CD8-positive, alpha-beta memory T cell (primary cell): Measurements from ENCODE around the gene RRP7A. TPM values are rescaled to one million over a fixed set of nuclear protein-coding genes. Genes with fewer than 3 reads are reported as not detected.
"Not testable (repeated sequence)": the region's sequence is repeated elsewhere in the genome, so short reads cannot be mapped to it uniquely, and the experiment has no call there.

Experiments
- CTCF ChIA-PET: fragments of 350-600 bp; sonication (Branson Sonifier 250); formaldehyde crosslinking; loops from one replicate; lab custom pipeline; 2021; ENCODE audit warnings: antibody characterized with exemption; lab: Charles Lee
- POLR2A ChIA-PET: fragments of 350-600 bp; sonication (Branson Sonifier 250); formaldehyde crosslinking; loops from one replicate; lab custom pipeline; 2021; ENCODE audit warnings: antibody characterized with exemption; lab: Charles Lee
- DNase-seq, 5 donors: peaks; one replicate each; pipeline versions ENCODE4 v3.0.0 to v3.0.0-alpha.2; 2020 to 2022; ENCODE audit warnings: mixed read lengths in 1 of 5
- H3K27ac ChIP-seq: one replicate; pipeline ENCODE4 v1.7.0; 2013; ENCODE audit warnings: low read depth, mild to moderate bottlenecking, low read length, moderate library complexity
- H3K27me3 ChIP-seq: 2 replicates; pipeline ENCODE4 v1.7.0; 2013; ENCODE audit warnings: low read length, mild to moderate bottlenecking; ENCODE audit not compliant: insufficient read depth, poor library complexity, severe bottlenecking
- H3K36me3 ChIP-seq: 2 replicates; pipeline ENCODE4 v1.7.0; 2013; ENCODE audit warnings: mild to moderate bottlenecking, low read length, moderate library complexity; ENCODE audit not compliant: insufficient read depth
- H3K4me1 ChIP-seq: 2 replicates; pipeline ENCODE4 v1.7.0; 2013; ENCODE audit warnings: mild to moderate bottlenecking, low read length, moderate library complexity; ENCODE audit not compliant: insufficient read depth
- H3K4me3 ChIP-seq: 2 replicates; pipeline ENCODE4 v1.7.0; 2013; ENCODE audit warnings: mild to moderate bottlenecking, low read length
- H3K9me3 ChIP-seq: 2 replicates; pipeline ENCODE4 v1.7.0; 2013; ENCODE audit warnings: mild to moderate bottlenecking, low read length
- H3K27ac Mint-ChIP-seq, 8 donors: one replicate each; pipeline ENCODE4 v1.8.0; 2020 to 2021; ENCODE audit warnings: mixed read lengths in 8 of 8, mild to moderate bottlenecking in 6 of 8, inconsistent platforms in 3 of 8, moderate library complexity in 3 of 8
- H3K27me3 Mint-ChIP-seq, 2 donors: one replicate each; pipeline ENCODE4 v1.8.0; 2020 to 2021; ENCODE audit warnings: mixed read lengths in 2 of 2, mild to moderate bottlenecking in 1 of 2, moderate library complexity in 1 of 2
- H3K36me3 Mint-ChIP-seq, 3 donors: one replicate each; pipeline ENCODE4 v1.8.0; 2020 to 2021; ENCODE audit warnings: mixed read lengths in 3 of 3, inconsistent platforms in 1 of 3, mild to moderate bottlenecking in 1 of 3
- H3K4me1 Mint-ChIP-seq, 3 donors: one replicate each; pipeline ENCODE4 v1.8.0; 2020 to 2021; ENCODE audit warnings: mixed read lengths in 3 of 3, inconsistent platforms in 1 of 3, mild to moderate bottlenecking in 1 of 3
- H3K4me3 Mint-ChIP-seq, 7 donors: one replicate each; pipeline ENCODE4 v1.8.0; 2020 to 2021; ENCODE audit warnings: mixed read lengths in 7 of 7, mild to moderate bottlenecking in 6 of 7, moderate library complexity in 4 of 7, inconsistent platforms in 2 of 7
- H3K9me3 Mint-ChIP-seq, 5 donors: one replicate each; pipeline ENCODE4 v1.8.0; 2020 to 2022; ENCODE audit warnings: mixed read lengths in 5 of 5, mild to moderate bottlenecking in 3 of 5, moderate library complexity in 2 of 5, inconsistent platforms in 1 of 5
- polyA plus RNA-seq: library from polyadenylated mRNA; unstranded; fragments of 300-500 nt; fragmentation: Illumina TruSeq; gene quantifications from one replicate; pipeline ENCODE4 v1.2.3, GENCODE V29; 2021
- total RNA-seq, 2 experiments: library from RNA; stranded (reverse); gene quantifications; one replicate each; pipeline ENCODE4 v1.2.3, GENCODE V29; 2021

Gene RRP7A
- total and polyA plus RNA-seq, 3 experiments from 2014 or later: 62.5 to 175 (median 173) TPM

GRCh38 chr22:42531401-42532084, 11.9 kb upstream of the RRP7A start:
- H3K27me3 Mint-ChIP-seq, H3K4me3 ChIP-seq, H3K36me3 Mint-ChIP-seq, H3K36me3 ChIP-seq, H3K9me3 Mint-ChIP-seq, CTCF ChIA-PET, DNase-seq, H3K27me3 ChIP-seq, H3K27ac ChIP-seq, H3K9me3 ChIP-seq, H3K4me1 ChIP-seq, POLR2A ChIA-PET: not testable (repeated sequence)
- Mint-ChIP-seq H3K27ac (peak overlapping the region in 3 of 8 donors; percentile 66 to 99 (median 79)), H3K4me1 (peaks cover 11 to 12% (median 11%) of the 10 kb centered on the region in 3 donors), H3K4me3 (peak overlapping the region in 1 of 7 donors; percentile 34)

GRCh38 chr22:42529435-42529834, 9.8 kb upstream of the RRP7A start:
- H3K9me3 ChIP-seq, POLR2A ChIA-PET, H3K36me3 ChIP-seq, H3K9me3 Mint-ChIP-seq, H3K4me1 ChIP-seq, H3K4me3 Mint-ChIP-seq, CTCF ChIA-PET, H3K27ac ChIP-seq, DNase-seq, H3K27me3 Mint-ChIP-seq, H3K4me3 ChIP-seq, H3K36me3 Mint-ChIP-seq, H3K27ac Mint-ChIP-seq, H3K27me3 ChIP-seq: not testable (repeated sequence)
- peaks cover 11 to 12% (median 11%) of the 10 kb centered on the region in 3 donors for H3K4me1 Mint-ChIP-seq

GRCh38 chr22:42528591-42529307, 9.2 kb upstream of the RRP7A start:
- Mint-ChIP-seq H3K4me3 (peak overlapping the region in 1 of 7 donors; percentile 40), H3K27ac (peak overlapping the region in 2 of 8 donors; percentile 5 to 47)
- CTCF ChIA-PET: no interaction called here

DNA sequence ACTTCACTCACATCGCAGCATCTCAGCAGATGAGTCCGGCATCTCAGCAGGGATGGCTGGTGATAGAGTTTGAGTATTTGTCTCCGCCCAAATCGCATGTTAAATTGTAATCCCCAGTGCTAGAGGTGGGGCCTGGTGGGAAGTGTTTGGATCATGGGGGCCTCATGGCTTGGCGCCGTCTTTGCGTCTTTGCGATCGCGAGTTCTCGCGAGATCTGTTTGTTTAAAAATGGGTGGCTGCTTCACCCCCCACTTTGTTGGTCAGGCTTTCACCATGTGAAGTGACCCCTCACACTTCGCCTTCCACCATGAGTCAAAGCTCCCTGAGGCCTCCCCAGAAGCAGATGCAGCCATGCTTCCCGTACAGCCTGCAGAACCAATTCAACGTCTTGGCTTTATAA, 3.0 kb upstream of the RRP7A start:
- CTCF ChIA-PET: no interaction called here

More at GRCh38 chr22:42528591-42529307, 9.2 kb upstream of the RRP7A start:
- no peak overlapping the region for H3K27ac ChIP-seq
- no peak for DNase-seq
- H3K36me3 ChIP-seq: no peaks in the 10 kb centered on the region
- no peaks in the 10 kb centered on the region for H3K9me3 ChIP-seq
- H3K4me1 ChIP-seq: peaks cover 4% of the 10 kb centered on the region
- H3K9me3 Mint-ChIP-seq: no peaks in the 10 kb centered on the region
- peaks cover 0 to 1% of the 10 kb centered on the region in 2 donors for H3K27me3 Mint-ChIP-seq
- peaks cover 0 to 2% (median 0%) of the 10 kb centered on the region in 3 donors for H3K36me3 Mint-ChIP-seq
- H3K27me3 ChIP-seq: no peaks in the 10 kb centered on the region
- no peak overlapping the region for H3K4me3 ChIP-seq
- POLR2A ChIA-PET: no interaction called here
- H3K4me1 Mint-ChIP-seq: peaks cover 8 to 11% (median 9%) of the 10 kb centered on the region in 3 donors

GRCh38 chr22:42521228-42521546, 1.6 kb upstream of the RRP7A start:
- DNase-seq: no peak
- H3K4me3 Mint-ChIP-seq: peak overlapping the region; percentile 5 to 99 (median 61)
- H3K27me3 ChIP-seq: no peaks in the 10 kb centered on the region
- H3K4me1 ChIP-seq: peaks cover 17% of the 10 kb centered on the region
- peaks cover 10 to 20% (median 12%) of the 10 kb centered on the region in 3 donors for H3K4me1 Mint-ChIP-seq
- H3K36me3 ChIP-seq: peaks cover 7% of the 10 kb centered on the region
- no peak overlapping the region for H3K4me3 ChIP-seq
- POLR2A ChIA-PET: interaction anchor here (0.7 kb wide), 1 partner anchor 388 kb away, joined by 8 read pairs; no protein-coding TSS in a partner anchor
- peak overlapping the region in 4 of 8 donors; percentile 29 to 77 (median 63) for H3K27ac Mint-ChIP-seq
- H3K36me3 Mint-ChIP-seq: peaks cover 0 to 19% (median 0%) of the 10 kb centered on the region in 3 donors
- H3K9me3 Mint-ChIP-seq: no peaks in the 10 kb centered on the region
- peaks cover 0 to 3% of the 10 kb centered on the region in 2 donors for H3K27me3 Mint-ChIP-seq
- no peaks in the 10 kb centered on the region for H3K9me3 ChIP-seq
- H3K27ac ChIP-seq: no peak overlapping the region
- CTCF ChIA-PET: no interaction called here

More for the DNA sequence above, 3.0 kb upstream of the RRP7A start:
- no peaks in the 10 kb centered on the region for H3K27me3 ChIP-seq
- peaks cover 0 to 3% of the 10 kb centered on the region in 2 donors for H3K27me3 Mint-ChIP-seq
- DNase-seq: no peak
- H3K27ac ChIP-seq: no peak overlapping the region
- no peaks in the 10 kb centered on the region for H3K36me3 ChIP-seq
- H3K9me3 ChIP-seq: no peaks in the 10 kb centered on the region
- H3K4me3 Mint-ChIP-seq: peak overlapping the region in 1 of 7 donors; percentile 60
- peaks cover 0 to 8% (median 0%) of the 10 kb centered on the region in 3 donors for H3K36me3 Mint-ChIP-seq
- H3K4me3 ChIP-seq: no peak overlapping the region
- POLR2A ChIA-PET: interaction anchor here (0.6 kb wide), 1 partner anchor 962 kb away, joined by 4 read pairs; the partner anchor contains the start of gene CSDC2
- peaks cover 15% of the 10 kb centered on the region for H3K4me1 ChIP-seq
- H3K9me3 Mint-ChIP-seq: no peaks in the 10 kb centered on the region
- H3K27ac Mint-ChIP-seq: peak overlapping the region in 1 of 8 donors; percentile 70
- H3K4me1 Mint-ChIP-seq: peaks cover 10 to 20% (median 12%) of the 10 kb centered on the region in 3 donors

GRCh38 chr22:42518638-42519524, 715 bp downstream of the RRP7A start:
- H3K4me1 Mint-ChIP-seq: peaks cover 10 to 20% (median 12%) of the 10 kb centered on the region in 3 donors
- Histone ChIP-seq H3K4me3 (peak overlapping the region; percentile 64), H3K27ac (peak overlapping the region; percentile 70), H3K4me1 (peaks cover 17% of the 10 kb centered on the region), H3K36me3 (peaks cover 13% of the 10 kb centered on the region)
- H3K27me3 Mint-ChIP-seq, POLR2A ChIA-PET, H3K27me3 ChIP-seq, CTCF ChIA-PET, H3K9me3 Mint-ChIP-seq, H3K9me3 ChIP-seq: not testable (repeated sequence)
- peaks cover 0 to 33% (median 0%) of the 10 kb centered on the region in 3 donors for H3K36me3 Mint-ChIP-seq
- DNase-seq: peak in 1 of 5 donors; percentile 24
- peak overlapping the region; percentile 73 to 99 (median 96) for H3K27ac Mint-ChIP-seq
- peak overlapping the region; percentile 94 to 99 (median 96) for H3K4me3 Mint-ChIP-seq

- H3K9me3 Mint-ChIP-seq, H3K27ac ChIP-seq, CTCF ChIA-PET, H3K27me3 Mint-ChIP-seq, H3K27me3 ChIP-seq, H3K9me3 ChIP-seq, DNase-seq, H3K4me3 ChIP-seq: not testable (repeated sequence)
- Mint-ChIP-seq H3K4me3 (peak overlapping the region in 1 of 7 donors; percentile 19), H3K4me1 (peaks cover 10 to 20% (median 12%) of the 10 kb centered on the region in 3 donors), H3K27ac (peak overlapping the region in 2 of 8 donors; percentile 24 to 50), H3K36me3 (peaks cover 0 to 41% (median 0%) of the 10 kb centered on the region in 3 donors)
- peaks cover 17% of the 10 kb centered on the region for H3K4me1 ChIP-seq
- peaks cover 13% of the 10 kb centered on the region for H3K36me3 ChIP-seq
- POLR2A ChIA-PET: interaction anchor here (0.6 kb wide), 1 partner anchor 9 kb away, joined by 6 read pairs; no protein-coding TSS in a partner anchor
Observed at GRCh38 chr22:42517103-42517502, 2.5 kb downstream of the RRP7A start.
